PFSK-1 (cell line): ENCODE results near the gene RBMS3.

Experiments
- FOXP2 ChIP-seq: optimal IDR thresholded peaks from 2 replicates; pipeline ENCODE3; 2011; ENCODE audit warnings: borderline replicate concordance, control low read depth, inconsistent platforms; ENCODE audit not compliant: insufficient read depth; ENCODE audit errors: extremely low read length, extremely low read depth
- POLR2AphosphoS5 ChIP-seq: IDR thresholded peaks from 2 replicates; pipeline ENCODE4 v1.6.1; 2012; ENCODE audit warnings: low read depth, mild to moderate bottlenecking, control low read depth, low read length, moderate library complexity
- REST ChIP-seq, 2 experiments: IDR thresholded peaks; 2 replicates each; pipeline versions ENCODE4 v1.6.1 to v1.8.0; 2011 to 2012; ENCODE audit warnings: low read depth in 2 of 2, low read length in 2 of 2, control low read depth in 1 of 2, inconsistent platforms in 1 of 2, mild to moderate bottlenecking in 1 of 2, moderate library complexity in 1 of 2; ENCODE audit not compliant: insufficient read depth in 1 of 2
- SIN3A ChIP-seq: IDR thresholded peaks from 2 replicates; pipeline ENCODE4 v1.6.1; 2012; ENCODE audit warnings: mild to moderate bottlenecking, low read length, moderate library complexity, borderline replicate concordance; ENCODE audit not compliant: insufficient read depth
- TAF1 ChIP-seq: IDR thresholded peaks from 2 replicates; pipeline ENCODE4 v1.6.1; 2012; ENCODE audit warnings: low read length, control low read depth, borderline replicate concordance; ENCODE audit not compliant: insufficient read depth

RBMS3 gene

GRCh38 chr3:29868543-29869101, 587.8 kb downstream of the RBMS3 start:
- TF ChIP-seq SIN3A (no peak), FOXP2 (no peak), REST (IDR thresholded peaks at IDR 0.05; ENCODE audit: insufficient read depth in 1 of 2, low read depth in 2 of 2, low read length in 2 of 2) (no peak), POLR2AphosphoS5 (no peak), TAF1 (no peak)

- TF ChIP-seq TAF1 (no peak), POLR2AphosphoS5 (no peak), FOXP2 (no peak), REST (IDR thresholded peaks at IDR 0.05; ENCODE audit: insufficient read depth in 1 of 2, low read depth in 2 of 2, low read length in 2 of 2) (no peak), SIN3A (no peak)
Observed at GRCh38 chr3:29870136-29870535, 589.3 kb downstream of the RBMS3 start.

GRCh38 chr3:29871087-29871486, 590.2 kb downstream of the RBMS3 start:
- TF ChIP-seq SIN3A: no peak
- TF ChIP-seq POLR2AphosphoS5: no peak
- no peak for TF ChIP-seq FOXP2
- no peak for TF ChIP-seq REST (IDR thresholded peaks at IDR 0.05; ENCODE audit: insufficient read depth in 1 of 2, low read depth in 2 of 2, low read length in 2 of 2)
- no peak for TF ChIP-seq TAF1

- TF ChIP-seq TAF1 (no peak), SIN3A (no peak), POLR2AphosphoS5 (no peak), FOXP2 (no peak), REST (IDR thresholded peaks at IDR 0.05; ENCODE audit: insufficient read depth in 1 of 2, low read depth in 2 of 2, low read length in 2 of 2) (no peak)
Observed at GRCh38 chr3:29880809-29881208, 599.9 kb downstream of the RBMS3 start.
